ENCODE measurements around the gene CCDC196.

CCDC196 gene

DNA sequence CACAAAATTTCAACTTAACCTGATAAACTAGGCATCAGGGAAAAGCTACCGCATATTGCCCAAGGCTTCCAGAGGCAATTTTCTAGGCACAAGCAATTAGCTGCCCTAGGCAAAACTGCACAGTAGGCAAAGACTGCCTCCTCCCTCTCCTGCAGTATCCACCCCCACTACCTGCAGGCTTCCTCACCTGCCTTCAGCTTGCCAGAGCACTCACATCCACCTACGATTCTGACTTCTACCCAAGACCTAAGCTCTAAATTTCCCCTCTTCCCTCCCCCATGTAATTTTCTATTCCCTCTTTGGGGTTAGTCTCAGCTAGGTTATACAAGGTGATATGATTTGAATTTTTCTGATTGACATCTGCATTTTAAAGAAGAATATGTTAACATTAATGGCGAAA lies 21.9 kb upstream of the CCDC196 start:
- no peaks in the 10 kb centered on the region for H3K36me3 ChIP-seq (ENCODE audit: control insufficient read depth in 2 of 2, insufficient read depth in 1 of 2, low read length in 2 of 2)
- TF ChIP-seq ZNF19 (tag by site-specific recombination; IDR thresholded peaks at IDR 0.05; ENCODE audit: low read depth) (no peak), ZNF776 (tag by site-specific recombination; IDR thresholded peaks at IDR 0.05; ENCODE audit: borderline replicate concordance) (no peak), ZBTB8A (tag by site-specific recombination; IDR thresholded peaks at IDR 0.05) (no peak), ZNF623 (tag by site-specific recombination; IDR thresholded peaks at IDR 0.05) (no peak), MZF1 (tag by site-specific recombination; IDR thresholded peaks at IDR 0.05; ENCODE audit: borderline replicate concordance) (no peak), ZNF274 (IDR thresholded peaks at IDR 0.05; ENCODE audit: low read length) (no peak), ZNF274 (tag by site-specific recombination; IDR thresholded peaks at IDR 0.05; ENCODE audit: borderline replicate concordance) (no peak), MEIS1 (CRISPR knock-in tag; IDR thresholded peaks at IDR 0.05; ENCODE audit: borderline replicate concordance) (no peak), GFI1B (tag by site-specific recombination; IDR thresholded peaks at IDR 0.05) (no peak), ZNF549 (tag by site-specific recombination; IDR thresholded peaks at IDR 0.05) (no peak), KLF8 (tag by site-specific recombination; IDR thresholded peaks at IDR 0.05) (no peak), ZFP69B (tag by site-specific recombination; IDR thresholded peaks at IDR 0.05) (no peak)
- TF ChIP-seq, protein P1, sequence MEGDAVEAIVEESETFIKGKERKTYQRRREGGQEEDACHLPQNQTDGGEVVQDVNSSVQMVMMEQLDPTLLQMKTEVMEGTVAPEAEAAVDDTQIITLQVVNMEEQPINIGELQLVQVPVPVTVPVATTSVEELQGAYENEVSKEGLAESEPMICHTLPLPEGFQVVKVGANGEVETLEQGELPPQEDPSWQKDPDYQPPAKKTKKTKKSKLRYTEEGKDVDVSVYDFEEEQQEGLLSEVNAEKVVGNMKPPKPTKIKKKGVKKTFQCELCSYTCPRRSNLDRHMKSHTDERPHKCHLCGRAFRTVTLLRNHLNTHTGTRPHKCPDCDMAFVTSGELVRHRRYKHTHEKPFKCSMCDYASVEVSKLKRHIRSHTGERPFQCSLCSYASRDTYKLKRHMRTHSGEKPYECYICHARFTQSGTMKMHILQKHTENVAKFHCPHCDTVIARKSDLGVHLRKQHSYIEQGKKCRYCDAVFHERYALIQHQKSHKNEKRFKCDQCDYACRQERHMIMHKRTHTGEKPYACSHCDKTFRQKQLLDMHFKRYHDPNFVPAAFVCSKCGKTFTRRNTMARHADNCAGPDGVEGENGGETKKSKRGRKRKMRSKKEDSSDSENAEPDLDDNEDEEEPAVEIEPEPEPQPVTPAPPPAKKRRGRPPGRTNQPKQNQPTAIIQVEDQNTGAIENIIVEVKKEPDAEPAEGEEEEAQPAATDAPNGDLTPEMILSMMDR (tag by site-specific recombination; IDR thresholded peaks at IDR 0.05), result no peak
- TF ChIP-seq, protein P2, sequence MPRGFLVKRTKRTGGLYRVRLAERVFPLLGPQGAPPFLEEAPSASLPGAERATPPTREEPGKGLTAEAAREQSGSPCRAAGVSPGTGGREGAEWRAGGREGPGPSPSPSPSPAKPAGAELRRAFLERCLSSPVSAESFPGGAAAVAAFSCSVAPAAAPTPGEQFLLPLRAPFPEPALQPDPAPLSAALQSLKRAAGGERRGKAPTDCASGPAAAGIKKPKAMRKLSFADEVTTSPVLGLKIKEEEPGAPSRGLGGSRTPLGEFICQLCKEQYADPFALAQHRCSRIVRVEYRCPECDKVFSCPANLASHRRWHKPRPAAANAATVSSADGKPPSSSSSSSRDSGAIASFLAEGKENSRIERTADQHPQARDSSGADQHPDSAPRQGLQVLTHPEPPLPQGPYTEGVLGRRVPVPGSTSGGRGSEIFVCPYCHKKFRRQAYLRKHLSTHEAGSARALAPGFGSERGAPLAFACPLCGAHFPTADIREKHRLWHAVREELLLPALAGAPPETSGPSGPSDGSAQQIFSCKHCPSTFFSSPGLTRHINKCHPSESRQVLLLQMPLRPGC (tag by site-specific recombination; IDR thresholded peaks at IDR 0.05), result no peak
- TF ChIP-seq, protein P3, sequence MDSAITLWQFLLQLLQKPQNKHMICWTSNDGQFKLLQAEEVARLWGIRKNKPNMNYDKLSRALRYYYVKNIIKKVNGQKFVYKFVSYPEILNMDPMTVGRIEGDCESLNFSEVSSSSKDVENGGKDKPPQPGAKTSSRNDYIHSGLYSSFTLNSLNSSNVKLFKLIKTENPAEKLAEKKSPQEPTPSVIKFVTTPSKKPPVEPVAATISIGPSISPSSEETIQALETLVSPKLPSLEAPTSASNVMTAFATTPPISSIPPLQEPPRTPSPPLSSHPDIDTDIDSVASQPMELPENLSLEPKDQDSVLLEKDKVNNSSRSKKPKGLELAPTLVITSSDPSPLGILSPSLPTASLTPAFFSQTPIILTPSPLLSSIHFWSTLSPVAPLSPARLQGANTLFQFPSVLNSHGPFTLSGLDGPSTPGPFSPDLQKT (IDR thresholded peaks at IDR 0.05; ENCODE audit: borderline replicate concordance, low read depth, low read length), result no peak
- TF ChIP-seq, protein P4, sequence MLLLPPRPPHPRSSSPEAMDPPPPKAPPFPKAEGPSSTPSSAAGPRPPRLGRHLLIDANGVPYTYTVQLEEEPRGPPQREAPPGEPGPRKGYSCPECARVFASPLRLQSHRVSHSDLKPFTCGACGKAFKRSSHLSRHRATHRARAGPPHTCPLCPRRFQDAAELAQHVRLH (tag by site-specific recombination; IDR thresholded peaks at IDR 0.05), result no peak
- H3K9me3 ChIP-seq (ENCODE audit: control insufficient read depth, insufficient read depth, low read depth, low read length), result no peaks in the 10 kb centered on the region
- H3K4me3 ChIP-seq (ENCODE audit: low read depth, low read length), result no peak overlapping the region
- CTCF ChIA-PET, result no interaction called here
- no peaks in the 10 kb centered on the region for H3K4me1 ChIP-seq (ENCODE audit: control insufficient read depth, insufficient read depth, low read length)
- POLR2A ChIA-PET, result no interaction called here
- H3K27ac ChIP-seq (ENCODE audit: extremely low read depth, low read depth, low read length), result no peak overlapping the region

DNA sequence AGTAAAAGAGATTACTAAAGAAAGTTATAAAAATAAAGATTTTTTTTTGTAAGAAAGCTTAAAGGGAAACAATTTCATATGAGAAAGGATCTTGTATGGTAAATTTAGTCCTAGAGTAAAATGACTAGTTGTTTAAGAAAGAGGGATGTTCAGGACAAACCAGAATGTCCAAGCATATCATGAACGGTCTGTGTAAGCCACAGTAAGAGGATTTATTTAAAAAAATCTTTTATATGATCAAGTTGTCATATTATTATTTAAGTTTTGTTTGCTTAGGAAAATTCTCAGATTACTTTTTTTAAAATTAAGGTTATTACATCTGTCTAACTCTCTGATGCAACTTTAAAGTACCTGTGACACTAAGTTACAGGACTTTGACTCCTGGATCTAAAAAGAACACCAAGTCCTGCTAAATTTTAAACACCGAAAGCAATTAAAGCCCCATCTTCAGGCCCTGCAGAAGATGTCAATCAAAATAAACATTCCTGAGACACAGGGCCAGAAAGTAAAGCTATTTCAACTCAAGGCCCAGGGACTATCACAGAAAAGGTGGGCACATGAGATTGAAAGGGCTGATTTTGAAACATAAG lies 17.3 kb upstream of the CCDC196 start:
- ChIA-PET CTCF (interaction anchor here (1.8 kb wide), 1 partner anchor 9 kb away, joined by 4 read pairs; no protein-coding TSS in a partner anchor), POLR2A (no interaction called here)
- TF ChIP-seq SETDB1 (IDR thresholded peaks at IDR 0.05; ENCODE audit: insufficient read length, low read length) (peak; percentile 94), ZNF626 (tag by site-specific recombination; IDR thresholded peaks at IDR 0.05) (0 out of 2 replicates have a peak, but pooled peaks have one; percentile 51)
- TF ChIP-seq, protein P5, sequence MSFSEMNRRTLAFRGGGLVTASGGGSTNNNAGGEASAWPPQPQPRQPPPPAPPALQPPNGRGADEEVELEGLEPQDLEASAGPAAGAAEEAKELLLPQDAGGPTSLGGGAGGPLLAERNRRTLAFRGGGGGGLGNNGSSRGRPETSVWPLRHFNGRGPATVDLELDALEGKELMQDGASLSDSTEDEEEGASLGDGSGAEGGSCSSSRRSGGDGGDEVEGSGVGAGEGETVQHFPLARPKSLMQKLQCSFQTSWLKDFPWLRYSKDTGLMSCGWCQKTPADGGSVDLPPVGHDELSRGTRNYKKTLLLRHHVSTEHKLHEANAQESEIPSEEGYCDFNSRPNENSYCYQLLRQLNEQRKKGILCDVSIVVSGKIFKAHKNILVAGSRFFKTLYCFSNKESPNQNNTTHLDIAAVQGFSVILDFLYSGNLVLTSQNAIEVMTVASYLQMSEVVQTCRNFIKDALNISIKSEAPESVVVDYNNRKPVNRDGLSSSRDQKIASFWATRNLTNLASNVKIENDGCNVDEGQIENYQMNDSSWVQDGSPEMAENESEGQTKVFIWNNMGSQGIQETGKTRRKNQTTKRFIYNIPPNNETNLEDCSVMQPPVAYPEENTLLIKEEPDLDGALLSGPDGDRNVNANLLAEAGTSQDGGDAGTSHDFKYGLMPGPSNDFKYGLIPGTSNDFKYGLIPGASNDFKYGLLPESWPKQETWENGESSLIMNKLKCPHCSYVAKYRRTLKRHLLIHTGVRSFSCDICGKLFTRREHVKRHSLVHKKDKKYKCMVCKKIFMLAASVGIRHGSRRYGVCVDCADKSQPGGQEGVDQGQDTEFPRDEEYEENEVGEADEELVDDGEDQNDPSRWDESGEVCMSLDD (tag by site-specific recombination; IDR thresholded peaks at IDR 0.05), result no peak
- TF ChIP-seq, protein P6, sequence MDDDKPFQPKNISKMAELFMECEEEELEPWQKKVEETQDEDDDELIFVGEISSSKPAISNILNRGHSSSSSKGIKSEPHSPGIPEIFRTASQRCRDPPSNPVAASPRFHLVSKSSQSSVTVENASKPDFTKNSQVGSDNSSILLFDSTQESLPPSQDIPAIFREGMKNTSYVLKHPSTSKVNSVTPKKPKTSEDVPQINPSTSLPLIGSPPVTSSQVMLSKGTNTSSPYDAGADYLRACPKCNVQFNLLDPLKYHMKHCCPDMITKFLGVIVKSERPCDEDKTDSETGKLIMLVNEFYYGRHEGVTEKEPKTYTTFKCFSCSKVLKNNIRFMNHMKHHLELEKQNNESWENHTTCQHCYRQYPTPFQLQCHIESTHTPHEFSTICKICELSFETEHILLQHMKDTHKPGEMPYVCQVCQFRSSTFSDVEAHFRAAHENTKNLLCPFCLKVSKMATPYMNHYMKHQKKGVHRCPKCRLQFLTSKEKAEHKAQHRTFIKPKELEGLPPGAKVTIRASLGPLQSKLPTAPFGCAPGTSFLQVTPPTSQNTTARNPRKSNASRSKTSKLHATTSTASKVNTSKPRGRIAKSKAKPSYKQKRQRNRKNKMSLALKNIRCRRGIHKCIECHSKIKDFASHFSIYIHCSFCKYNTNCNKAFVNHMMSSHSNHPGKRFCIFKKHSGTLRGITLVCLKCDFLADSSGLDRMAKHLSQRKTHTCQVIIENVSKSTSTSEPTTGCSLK (tag by site-specific recombination; IDR thresholded peaks at IDR 0.05), result no peak
- no peaks in the 10 kb centered on the region for H3K9me3 ChIP-seq (ENCODE audit: control insufficient read depth, insufficient read depth, low read depth, low read length)
- H3K36me3 ChIP-seq (ENCODE audit: control insufficient read depth in 2 of 2, insufficient read depth in 1 of 2, low read length in 2 of 2), result no peaks in the 10 kb centered on the region
- no peak overlapping the region for H3K4me3 ChIP-seq (ENCODE audit: low read depth, low read length)
- H3K27ac ChIP-seq (ENCODE audit: extremely low read depth, low read depth, low read length), result no peak overlapping the region
- no peaks in the 10 kb centered on the region for H3K4me1 ChIP-seq (ENCODE audit: control insufficient read depth, insufficient read depth, low read length)
